ENCODE results near the gene RALGPS2. TPM values are rescaled to one million over a fixed set of nuclear protein-coding genes. Genes with fewer than 3 reads are reported as not detected.

Gene RALGPS2, protein sequence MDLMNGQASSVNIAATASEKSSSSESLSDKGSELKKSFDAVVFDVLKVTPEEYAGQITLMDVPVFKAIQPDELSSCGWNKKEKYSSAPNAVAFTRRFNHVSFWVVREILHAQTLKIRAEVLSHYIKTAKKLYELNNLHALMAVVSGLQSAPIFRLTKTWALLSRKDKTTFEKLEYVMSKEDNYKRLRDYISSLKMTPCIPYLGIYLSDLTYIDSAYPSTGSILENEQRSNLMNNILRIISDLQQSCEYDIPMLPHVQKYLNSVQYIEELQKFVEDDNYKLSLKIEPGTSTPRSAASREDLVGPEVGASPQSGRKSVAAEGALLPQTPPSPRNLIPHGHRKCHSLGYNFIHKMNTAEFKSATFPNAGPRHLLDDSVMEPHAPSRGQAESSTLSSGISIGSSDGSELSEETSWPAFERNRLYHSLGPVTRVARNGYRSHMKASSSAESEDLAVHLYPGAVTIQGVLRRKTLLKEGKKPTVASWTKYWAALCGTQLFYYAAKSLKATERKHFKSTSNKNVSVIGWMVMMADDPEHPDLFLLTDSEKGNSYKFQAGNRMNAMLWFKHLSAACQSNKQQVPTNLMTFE
- total RNA-seq: 5.2 TPM
- long read RNA-seq, full-length matches to known transcripts: 1 of 7 reads
- long read RNA-seq, partial matches to known transcripts: 0 of 7 reads
- long read RNA-seq, other reads (novel, unspliced or antisense): 6 of 7 reads

DNA sequence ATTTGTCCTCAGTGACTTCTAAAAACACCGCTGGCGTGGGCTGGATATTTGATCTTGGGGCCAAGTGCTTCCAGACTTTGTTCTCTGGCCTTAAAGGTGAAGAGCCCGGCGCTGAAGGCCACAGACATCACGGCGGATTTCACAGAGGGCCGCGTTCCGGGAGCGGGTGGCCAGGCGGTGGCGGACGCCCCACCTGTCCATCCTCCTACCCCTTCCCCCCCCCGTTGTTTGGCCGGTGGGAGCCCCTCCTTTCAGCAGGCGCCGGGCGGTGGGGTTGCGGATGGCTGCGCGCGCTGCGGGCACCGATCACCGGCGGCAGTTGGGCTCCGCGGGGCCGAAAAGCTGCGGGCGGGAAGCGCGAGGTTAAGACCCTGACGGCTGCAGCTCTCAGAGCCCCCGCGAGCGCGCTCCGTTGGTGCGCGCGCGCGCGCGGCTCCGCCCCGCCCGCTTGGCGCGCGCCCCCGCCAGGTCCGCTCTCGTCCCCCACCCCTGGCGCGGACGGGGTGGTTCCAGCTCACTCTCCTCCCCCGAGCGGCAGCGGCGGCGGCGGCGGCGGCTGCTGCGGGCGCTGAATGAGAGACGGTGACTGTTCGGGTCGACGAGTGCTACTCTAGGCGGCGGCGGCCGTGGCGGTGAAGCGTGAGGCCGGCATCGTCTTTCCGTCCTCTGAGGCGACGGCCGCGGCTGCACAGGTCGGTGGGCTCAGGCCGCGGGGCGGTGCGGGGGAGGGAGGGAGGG, at the start of gene RALGPS2:
Gene RALGPS2 (plus strand): TSS at position 517 of the 738 bp plus-strand sequence. CDS start 51,521 bp downstream, outside the sequence.
- DNase-seq (ENCODE audit: low spot score): no peak

- no peak for DNase-seq (ENCODE audit: low spot score)
These were observed 45.8 kb upstream of the RALGPS2 start for GRCh38 chr1:178679237-178679636.

GRCh38 chr1:178682429-178682828, 42.6 kb upstream of the RALGPS2 start:
- DNase-seq (ENCODE audit: low spot score): no peak

- DNase-seq (ENCODE audit: low spot score): no peak
These were observed 42.2 kb upstream of the RALGPS2 start for GRCh38 chr1:178682886-178683285.

DNA sequence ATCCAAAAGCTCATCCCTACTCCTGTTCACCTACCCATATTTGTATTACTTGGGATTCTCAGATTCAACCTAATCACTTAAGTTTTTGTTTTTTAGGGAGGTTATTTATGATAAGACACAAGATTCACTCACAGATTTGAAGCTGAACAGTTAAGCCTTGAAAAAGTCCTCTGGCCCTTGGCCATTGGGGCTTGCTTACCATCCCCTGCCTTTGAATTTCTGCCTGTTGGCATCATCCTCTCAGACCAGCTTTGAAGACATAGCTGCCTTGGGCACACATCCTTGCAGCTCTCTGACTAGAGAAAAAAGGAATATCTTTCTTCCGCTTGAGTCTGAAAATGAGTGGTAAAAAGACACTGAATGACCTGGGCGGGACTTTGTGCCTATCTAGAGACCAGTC, 41.8 kb upstream of the RALGPS2 start:
- DNase-seq (ENCODE audit: low spot score): no peak

DNA sequence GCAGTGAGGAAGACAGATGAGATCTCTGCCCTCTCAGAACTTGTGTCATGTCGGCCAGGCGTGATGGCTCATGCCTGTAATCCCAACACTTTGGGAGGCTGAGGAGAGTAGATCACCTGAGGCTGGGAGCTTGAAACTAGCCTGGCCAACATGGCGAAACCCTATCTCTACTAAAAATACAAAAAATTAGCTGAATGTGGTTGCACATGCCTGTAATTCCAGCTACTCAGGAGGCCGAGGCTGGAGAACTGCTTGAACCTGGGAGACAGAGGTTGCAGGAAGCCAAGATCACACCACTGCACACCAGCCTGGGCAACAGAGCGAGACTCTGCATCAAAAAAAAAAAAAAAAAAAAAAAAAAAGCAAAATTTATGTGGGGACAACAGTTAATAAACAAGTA, 40.9 kb upstream of the RALGPS2 start:
- DNase-seq (ENCODE audit: low spot score): no peak

DNA sequence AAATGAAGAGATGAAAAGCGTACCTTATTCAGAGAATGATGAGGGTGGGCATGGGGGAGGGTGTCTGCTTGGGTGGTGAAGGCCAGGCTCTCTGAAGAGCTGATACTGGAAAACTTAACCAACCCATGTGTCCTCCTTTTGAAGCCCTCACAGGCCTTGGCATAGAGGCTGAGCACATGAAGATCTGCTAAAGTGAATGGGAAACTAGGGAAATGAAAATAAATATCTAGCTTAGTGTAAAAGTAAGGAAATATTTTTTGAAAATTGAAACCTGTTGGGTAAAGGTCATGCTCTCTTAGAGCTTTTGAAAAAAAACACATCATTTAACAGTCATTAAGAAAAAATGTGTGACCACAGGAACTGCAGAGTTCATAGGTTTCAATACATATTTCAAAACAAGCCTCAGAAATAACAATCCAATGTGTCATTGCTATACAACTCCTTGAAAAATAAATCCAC, 40.5 kb upstream of the RALGPS2 start:
- DNase-seq (ENCODE audit: low spot score): no peak

DNA sequence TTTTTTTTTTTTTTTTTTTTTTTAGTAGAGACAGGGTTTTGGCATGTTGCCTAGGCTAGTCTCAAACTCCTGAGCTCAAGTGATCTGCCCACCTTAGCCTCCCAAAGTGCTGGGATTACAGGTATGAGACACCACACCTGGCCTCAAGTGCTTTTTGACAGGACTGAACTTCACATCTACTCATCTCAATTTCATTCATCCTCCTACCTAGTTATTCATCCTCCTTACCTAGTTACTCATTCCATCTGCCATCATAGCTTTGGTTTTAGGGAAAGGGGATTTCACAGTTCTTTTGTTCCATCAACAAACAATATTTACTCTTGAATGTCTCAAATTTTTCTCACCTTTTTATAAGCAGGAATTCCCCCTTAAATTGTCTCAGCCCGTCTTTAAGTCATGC, 38.6 kb upstream of the RALGPS2 start:
- DNase-seq (ENCODE audit: low spot score): no peak

- no peak for DNase-seq (ENCODE audit: low spot score)
These were observed 36.8 kb upstream of the RALGPS2 start for GRCh38 chr1:178688244-178688643.

DNA sequence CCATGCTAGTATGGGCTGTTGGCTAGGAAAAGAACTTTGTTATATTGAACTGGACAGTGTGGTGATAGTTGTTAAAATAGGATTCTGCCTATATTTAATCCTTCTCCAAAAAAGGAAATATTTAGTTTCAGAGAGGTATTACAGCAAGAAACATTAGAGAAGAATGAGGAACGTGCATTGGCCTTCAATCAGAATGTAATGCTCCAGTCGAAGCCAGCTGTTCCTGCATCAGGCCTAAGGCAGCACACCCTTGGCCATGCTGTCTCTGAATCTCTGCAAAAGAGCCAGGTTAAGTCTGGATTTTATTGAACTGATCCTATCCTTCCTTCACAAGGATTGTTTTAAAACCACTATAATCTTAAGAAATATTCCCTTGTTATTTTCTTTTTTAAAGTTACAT, 35.3 kb upstream of the RALGPS2 start:
- no peak for DNase-seq (ENCODE audit: low spot score)

DNA sequence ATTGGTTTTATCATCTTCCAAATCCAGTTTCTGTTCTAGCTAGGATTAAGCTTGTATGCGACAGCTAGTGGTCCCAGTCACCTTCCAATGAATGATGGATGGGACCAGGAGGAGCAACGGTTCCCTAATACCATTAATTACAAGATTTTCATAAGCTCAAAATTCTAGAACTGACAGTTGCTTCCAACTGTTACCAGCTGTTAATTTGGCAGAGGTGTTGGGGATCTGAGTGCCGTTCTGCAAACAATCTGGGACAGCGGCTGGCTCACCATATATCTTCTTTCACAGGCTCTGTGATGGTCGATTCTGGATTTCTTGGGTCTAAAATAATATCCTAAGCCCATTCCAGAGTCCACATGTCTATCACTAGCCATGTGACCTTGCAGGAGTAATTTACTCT, 34.5 kb upstream of the RALGPS2 start:
- no peak for DNase-seq (ENCODE audit: low spot score)

DNA sequence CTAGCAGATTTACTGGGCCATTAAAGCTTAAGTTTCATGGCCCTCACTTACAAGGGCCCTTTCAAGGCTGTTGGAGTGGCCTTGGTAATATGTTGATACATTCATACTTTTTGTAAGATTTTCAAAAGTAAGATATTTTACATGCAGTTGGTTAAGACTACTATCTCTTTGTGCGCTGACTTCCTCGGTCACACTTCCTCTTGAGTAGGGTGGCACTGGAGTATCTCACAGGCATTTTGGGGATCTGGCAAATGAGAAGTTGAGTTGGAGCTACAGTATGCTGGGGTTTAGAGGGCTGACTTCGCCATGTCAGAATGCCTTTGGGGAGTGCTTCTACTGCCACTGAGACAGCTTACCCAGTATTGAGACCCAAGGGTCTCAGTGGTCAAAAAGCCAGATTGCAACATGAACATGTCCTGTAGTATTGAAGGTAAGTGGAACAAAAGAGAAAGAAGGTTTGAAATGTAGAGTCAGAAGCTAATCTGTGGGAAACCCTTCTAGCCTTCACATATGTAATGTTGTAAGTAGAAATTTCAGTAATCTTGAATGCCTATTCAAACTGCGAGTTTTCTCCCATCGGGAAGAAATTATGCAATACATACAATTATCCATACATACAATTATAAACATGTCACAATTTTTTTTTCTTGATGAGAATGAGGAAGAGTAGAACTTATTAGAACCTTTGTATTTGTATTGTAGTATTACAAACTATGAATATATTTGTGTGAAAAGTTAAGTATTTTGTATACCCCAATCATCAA, 32.3 kb upstream of the RALGPS2 start:
- DNase-seq (ENCODE audit: low spot score): no peak

DNA sequence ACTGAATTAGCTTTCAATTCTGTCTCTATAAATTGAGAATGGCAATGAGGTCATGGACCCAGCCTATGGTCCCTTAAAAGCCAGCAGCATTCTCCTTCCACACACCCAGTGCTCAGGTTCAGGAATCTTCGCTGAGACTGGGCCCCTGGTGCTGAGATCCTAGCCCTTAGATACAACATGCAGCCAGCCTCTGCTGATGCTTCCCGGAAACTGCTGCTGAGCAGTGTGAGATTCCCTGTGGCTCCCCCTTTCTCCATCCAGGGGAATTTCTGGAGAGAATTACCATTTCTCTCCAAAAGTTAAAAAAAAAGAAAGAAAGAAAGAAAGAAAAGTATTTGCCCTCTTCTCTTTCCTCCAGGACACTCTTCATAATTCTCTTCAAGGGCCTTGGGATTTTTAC, 31.7 kb upstream of the RALGPS2 start:
- DNase-seq (ENCODE audit: low spot score): no peak

- no peak for DNase-seq (ENCODE audit: low spot score)
These were observed 30.0 kb upstream of the RALGPS2 start for GRCh38 chr1:178694923-178695525.

DNA sequence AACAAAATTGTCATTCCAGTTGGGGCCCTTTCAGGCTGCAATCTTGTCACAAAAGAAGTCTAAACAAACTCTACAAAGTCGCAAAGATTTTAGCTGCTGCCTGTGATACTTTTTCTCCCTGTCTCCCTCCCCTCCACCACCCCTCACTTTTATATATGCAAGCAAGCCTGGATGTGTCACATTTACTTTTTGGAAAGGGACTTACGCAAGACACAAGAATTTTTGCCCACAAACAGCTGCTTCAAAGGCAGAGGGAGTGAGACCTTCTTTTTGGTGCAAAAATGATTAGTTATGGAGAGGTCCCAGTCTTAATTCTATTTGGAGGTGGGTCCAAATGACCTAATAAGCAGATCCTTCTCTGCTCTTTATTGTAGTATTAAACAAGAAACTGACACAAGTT, 22.9 kb upstream of the RALGPS2 start:
- no peak for DNase-seq (ENCODE audit: low spot score)

DNA sequence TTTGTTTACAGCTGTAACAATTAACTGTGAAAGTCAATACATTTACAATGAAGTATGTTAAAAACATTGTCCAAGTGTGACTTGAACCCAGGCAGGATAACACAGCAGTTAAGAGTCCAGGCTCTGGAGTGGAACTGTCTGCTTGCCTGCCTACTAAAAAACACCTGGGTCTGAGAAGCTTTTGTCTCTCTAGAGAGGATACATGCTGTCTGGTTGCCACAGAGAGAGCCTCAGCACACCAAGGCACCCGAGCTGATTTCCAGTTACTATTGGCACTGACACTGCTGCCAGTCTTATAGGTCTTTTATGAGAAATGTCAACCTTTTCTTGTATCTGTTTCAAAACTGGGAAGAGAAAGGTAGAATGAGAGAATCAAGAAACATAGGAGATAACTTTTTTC, 20.2 kb upstream of the RALGPS2 start:
- DNase-seq (ENCODE audit: low spot score): no peak

DNA sequence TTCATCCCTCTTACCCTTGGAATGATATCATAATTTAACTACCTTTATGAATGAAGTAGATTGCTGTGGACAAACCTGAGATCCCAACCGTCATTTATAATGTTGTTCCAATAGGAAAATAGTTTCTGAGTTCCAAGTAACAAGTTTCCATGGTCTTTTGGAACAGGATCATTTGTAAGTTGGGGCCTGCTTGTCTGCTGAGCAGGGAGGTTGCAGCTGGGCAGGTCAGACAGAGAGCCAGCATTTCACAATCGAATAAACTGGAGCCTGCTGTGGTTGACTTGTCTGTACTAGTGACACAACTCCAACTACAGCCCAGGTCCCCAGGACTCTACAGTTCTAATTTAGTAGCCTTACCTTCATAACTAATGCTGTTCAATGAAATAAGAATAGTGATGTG, 18.6 kb upstream of the RALGPS2 start:
- no peak for DNase-seq (ENCODE audit: low spot score)

- DNase-seq (ENCODE audit: low spot score): no peak
These were observed 11.8 kb upstream of the RALGPS2 start for GRCh38 chr1:178713259-178713658.

- no peak for DNase-seq (ENCODE audit: low spot score)
These were observed 10.6 kb upstream of the RALGPS2 start for GRCh38 chr1:178714453-178714852.

DNA sequence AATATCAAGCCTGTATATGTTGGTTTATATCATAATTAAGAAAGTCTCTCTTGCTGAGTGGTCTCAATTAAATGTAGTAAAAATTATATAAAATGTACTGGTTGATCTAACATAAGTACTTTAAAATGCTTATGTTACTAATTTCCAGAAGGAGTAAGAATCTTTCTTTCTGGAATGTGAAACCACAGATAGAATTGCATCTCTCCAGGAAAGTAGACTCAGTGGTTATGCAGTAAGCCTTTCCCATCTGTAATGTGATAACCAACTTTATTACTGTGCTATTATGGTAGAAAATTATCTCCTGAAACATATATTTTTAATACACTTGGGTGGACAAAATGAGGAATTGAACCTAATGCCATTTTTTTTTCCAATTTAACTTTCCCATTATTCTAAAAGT, 8.9 kb upstream of the RALGPS2 start:
- DNase-seq (ENCODE audit: low spot score): no peak

DNA sequence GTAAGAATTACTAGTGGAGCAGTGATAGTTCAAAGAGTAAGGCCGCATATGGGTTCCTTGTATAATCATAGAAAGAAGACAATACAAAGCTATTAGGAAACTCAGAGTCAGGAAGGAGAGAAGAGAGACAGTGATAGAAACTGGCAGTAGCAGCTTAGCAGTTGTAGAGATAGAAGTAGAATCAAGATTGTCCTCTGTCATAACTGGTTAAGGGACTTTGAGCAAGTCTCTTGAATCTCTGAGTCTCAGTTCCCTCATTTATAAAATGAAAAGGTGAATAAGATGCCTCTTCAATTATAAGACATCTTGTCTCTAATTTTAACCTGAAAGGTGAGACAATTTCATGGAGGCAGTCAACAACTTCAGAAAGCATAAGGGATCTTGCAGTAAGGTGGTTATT, 6.5 kb upstream of the RALGPS2 start:
- no peak for DNase-seq (ENCODE audit: low spot score)
